ENCODE measurements around the gene SURF4.
A peak's percentile ranks its signal among the peaks of the same experiment; 100 is the strongest.

SURF4 gene

DNA sequence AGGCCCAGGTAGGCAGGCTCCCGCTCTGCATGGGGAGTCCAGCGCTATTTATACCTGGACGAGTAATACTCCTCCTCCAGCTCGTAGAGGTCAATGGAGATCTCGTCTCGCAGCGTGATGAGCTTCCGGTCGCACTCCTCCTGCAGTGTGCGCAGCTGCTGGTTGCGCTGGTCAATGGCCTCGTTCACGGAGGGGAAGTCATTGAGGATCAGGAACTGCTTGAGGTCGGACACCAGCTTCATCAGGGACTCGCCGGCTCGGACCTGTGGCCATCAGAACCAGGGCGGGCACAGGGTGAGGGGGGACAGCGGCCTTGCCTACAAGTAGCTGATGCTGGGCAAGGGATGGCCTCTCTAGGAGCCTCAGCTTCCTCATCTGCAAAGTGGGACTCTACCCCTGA lies 31.8 kb downstream of the SURF4 start:
- no peak overlapping the region for H3K9ac ChIP-seq (ENCODE audit: low read depth, low read length, poor library complexity, severe bottlenecking)
- H3K4me2 ChIP-seq (ENCODE audit: low read depth, low read length, poor library complexity, severe bottlenecking): no peak overlapping the region
- H3K36me3 ChIP-seq (ENCODE audit: insufficient read depth, low read length): peaks cover 24% of the 10 kb centered on the region; the same call in 1 of the 2 replicates
- no peaks in the 10 kb centered on the region for H3K9me2 ChIP-seq (replicated peaks; ENCODE audit: low read depth, low read length)
- no peak overlapping the region for H2AFZ ChIP-seq (ENCODE audit: low read length)
- H3K4me3 ChIP-seq (ENCODE audit: low read length, poor library complexity, severe bottlenecking): no peak overlapping the region
- peaks cover 39% of the 10 kb centered on the region for H3K79me2 ChIP-seq (ENCODE audit: insufficient read depth, low read length)
- H3K27me3 ChIP-seq (ENCODE audit: insufficient read depth, low read length, poor library complexity, severe bottlenecking): peaks cover 8% of the 10 kb centered on the region
- H4K20me1 ChIP-seq (ENCODE audit: insufficient read depth, low read length, poor library complexity, severe bottlenecking): peaks cover 23% of the 10 kb centered on the region
- H3K4me1 ChIP-seq (ENCODE audit: insufficient read depth, low read length, poor library complexity, severe bottlenecking): peaks cover 26% of the 10 kb centered on the region
- no peak for TF ChIP-seq EZH2phosphoT487 (IDR thresholded peaks at IDR 0.05; ENCODE audit: borderline replicate concordance)
- TF ChIP-seq, protein P1, sequence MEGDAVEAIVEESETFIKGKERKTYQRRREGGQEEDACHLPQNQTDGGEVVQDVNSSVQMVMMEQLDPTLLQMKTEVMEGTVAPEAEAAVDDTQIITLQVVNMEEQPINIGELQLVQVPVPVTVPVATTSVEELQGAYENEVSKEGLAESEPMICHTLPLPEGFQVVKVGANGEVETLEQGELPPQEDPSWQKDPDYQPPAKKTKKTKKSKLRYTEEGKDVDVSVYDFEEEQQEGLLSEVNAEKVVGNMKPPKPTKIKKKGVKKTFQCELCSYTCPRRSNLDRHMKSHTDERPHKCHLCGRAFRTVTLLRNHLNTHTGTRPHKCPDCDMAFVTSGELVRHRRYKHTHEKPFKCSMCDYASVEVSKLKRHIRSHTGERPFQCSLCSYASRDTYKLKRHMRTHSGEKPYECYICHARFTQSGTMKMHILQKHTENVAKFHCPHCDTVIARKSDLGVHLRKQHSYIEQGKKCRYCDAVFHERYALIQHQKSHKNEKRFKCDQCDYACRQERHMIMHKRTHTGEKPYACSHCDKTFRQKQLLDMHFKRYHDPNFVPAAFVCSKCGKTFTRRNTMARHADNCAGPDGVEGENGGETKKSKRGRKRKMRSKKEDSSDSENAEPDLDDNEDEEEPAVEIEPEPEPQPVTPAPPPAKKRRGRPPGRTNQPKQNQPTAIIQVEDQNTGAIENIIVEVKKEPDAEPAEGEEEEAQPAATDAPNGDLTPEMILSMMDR (conservative IDR thresholded peaks at IDR 0.05; ENCODE audit: low read length): no peak
- H3K9me3 ChIP-seq (ENCODE audit: insufficient read depth, low read depth, low read length): no peaks in the 10 kb centered on the region
- H3F3A ChIP-seq (ENCODE audit: low read depth): no peaks in the 10 kb centered on the region

DNA sequence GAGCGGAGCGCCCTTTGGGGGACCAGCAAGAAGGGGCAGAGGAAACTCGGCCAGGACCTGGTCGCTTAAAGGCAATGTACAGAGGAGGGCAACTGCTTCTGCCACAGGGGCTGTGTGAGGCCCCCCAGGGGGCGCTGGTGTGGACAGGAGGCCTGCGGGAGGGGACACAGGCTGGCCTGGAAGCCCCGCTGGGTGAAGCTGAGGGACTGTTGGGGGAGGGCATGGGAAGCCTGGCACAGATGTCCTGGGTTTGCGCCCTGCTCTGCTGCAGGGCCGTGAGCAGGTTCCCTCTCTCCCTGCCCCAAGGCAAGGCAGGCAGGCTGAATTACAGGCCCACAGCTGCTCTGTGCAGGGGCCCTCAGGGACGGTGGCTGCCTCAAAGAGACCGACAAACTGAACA lies 33.3 kb downstream of the SURF4 start:
- H3K27me3 ChIP-seq (ENCODE audit: insufficient read depth, low read length, poor library complexity, severe bottlenecking): no peaks in the 10 kb centered on the region
- H2AFZ ChIP-seq (ENCODE audit: low read length): no peak overlapping the region
- H3K79me2 ChIP-seq (ENCODE audit: insufficient read depth, low read length): peaks cover 27% of the 10 kb centered on the region
- H3K4me3 ChIP-seq (ENCODE audit: low read length, poor library complexity, severe bottlenecking): no peak overlapping the region
- peaks cover 13% of the 10 kb centered on the region for H4K20me1 ChIP-seq (ENCODE audit: insufficient read depth, low read length, poor library complexity, severe bottlenecking)
- no peaks in the 10 kb centered on the region for H3K9me3 ChIP-seq (ENCODE audit: insufficient read depth, low read depth, low read length)
- H3K4me2 ChIP-seq (ENCODE audit: low read depth, low read length, poor library complexity, severe bottlenecking): no peak overlapping the region
- TF ChIP-seq, protein P1 (conservative IDR thresholded peaks at IDR 0.05; ENCODE audit: low read length): peak; percentile 26
- TF ChIP-seq EZH2phosphoT487 (IDR thresholded peaks at IDR 0.05; ENCODE audit: borderline replicate concordance): no peak
- peak overlapping the region; percentile 29 for H3K9ac ChIP-seq (ENCODE audit: low read depth, low read length, poor library complexity, severe bottlenecking)
- peaks cover 24% of the 10 kb centered on the region for H3K4me1 ChIP-seq (ENCODE audit: insufficient read depth, low read length, poor library complexity, severe bottlenecking)
- no peaks in the 10 kb centered on the region for H3F3A ChIP-seq (ENCODE audit: low read depth)
- H3K36me3 ChIP-seq (ENCODE audit: insufficient read depth, low read length): peaks cover 24% of the 10 kb centered on the region; the same call in 1 of the 2 replicates
- H3K9me2 ChIP-seq (replicated peaks; ENCODE audit: low read depth, low read length): no peaks in the 10 kb centered on the region

DNA sequence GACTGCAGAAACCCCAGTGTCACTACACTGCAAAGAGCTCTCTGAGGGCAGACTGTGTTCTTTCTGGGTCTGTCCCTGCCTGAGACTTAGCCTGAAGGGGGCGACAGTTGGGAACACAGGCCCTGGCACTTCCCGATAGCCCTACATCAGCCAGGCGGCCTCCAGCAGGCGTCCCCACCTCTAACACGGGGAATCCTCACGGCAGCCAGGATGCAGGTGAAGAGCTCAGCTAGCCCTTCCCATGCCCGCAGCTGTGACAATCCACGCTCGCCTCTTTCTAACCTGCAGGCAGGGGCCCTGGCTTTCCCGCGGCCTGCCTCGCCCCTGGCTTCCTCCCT lies 33.8 kb downstream of the SURF4 start:
- no peak for TF ChIP-seq EZH2phosphoT487 (IDR thresholded peaks at IDR 0.05; ENCODE audit: borderline replicate concordance)
- TF ChIP-seq, protein P1 (conservative IDR thresholded peaks at IDR 0.05; ENCODE audit: low read length): peak; percentile 37
- Histone ChIP-seq H4K20me1 (ENCODE audit: insufficient read depth, low read length, poor library complexity, severe bottlenecking) (peaks cover 13% of the 10 kb centered on the region), H3K9me2 (replicated peaks; ENCODE audit: low read depth, low read length) (no peaks in the 10 kb centered on the region), H3K9ac (ENCODE audit: low read depth, low read length, poor library complexity, severe bottlenecking) (no peak overlapping the region), H3K4me2 (ENCODE audit: low read depth, low read length, poor library complexity, severe bottlenecking) (no peak overlapping the region), H2AFZ (ENCODE audit: low read length) (no peak overlapping the region), H3K9me3 (ENCODE audit: insufficient read depth, low read depth, low read length) (no peaks in the 10 kb centered on the region), H3K4me3 (ENCODE audit: low read length, poor library complexity, severe bottlenecking) (no peak overlapping the region), H3K36me3 (ENCODE audit: insufficient read depth, low read length) (peaks cover 24% of the 10 kb centered on the region; the same call in 1 of the 2 replicates), H3F3A (ENCODE audit: low read depth) (no peaks in the 10 kb centered on the region), H3K79me2 (ENCODE audit: insufficient read depth, low read length) (peaks cover 22% of the 10 kb centered on the region), H3K4me1 (ENCODE audit: insufficient read depth, low read length, poor library complexity, severe bottlenecking) (peaks cover 23% of the 10 kb centered on the region), H3K27me3 (ENCODE audit: insufficient read depth, low read length, poor library complexity, severe bottlenecking) (no peaks in the 10 kb centered on the region)

Data from Loucy (cell line).